Urothelium cell line (cell line): ENCODE measurements around the gene AKAP13.
"Not testable (repeated sequence)": the region's sequence is repeated elsewhere in the genome, so short reads cannot be mapped to it uniquely, and the experiment has no call there.

ENCODE experiments used
- DNase-seq: peaks from one replicate; pipeline ENCODE4 v3.0.0; 2011; ENCODE audit warnings: low spot score, mixed read lengths
- FAIRE-seq: peaks from 2 replicates; lab custom pipeline; 2011; peaks lifted over from hg19 to GRCh38; lab: Jason Lieb, UNC

AKAP13 gene

GRCh38 chr15:85639752-85640381 lies 259.5 kb downstream of the AKAP13 start:
- DNase-seq, result no peak
- FAIRE-seq, result no peak

GRCh38 chr15:85642065-85642692 lies 261.8 kb downstream of the AKAP13 start:
- FAIRE-seq, result no peak
- no peak for DNase-seq

GRCh38 chr15:85642693-85643066 lies 262.3 kb downstream of the AKAP13 start:
- FAIRE-seq (no peak), DNase-seq (no peak)

GRCh38 chr15:85646538-85647091 lies 266.2 kb downstream of the AKAP13 start:
- no peak for DNase-seq

DNA sequence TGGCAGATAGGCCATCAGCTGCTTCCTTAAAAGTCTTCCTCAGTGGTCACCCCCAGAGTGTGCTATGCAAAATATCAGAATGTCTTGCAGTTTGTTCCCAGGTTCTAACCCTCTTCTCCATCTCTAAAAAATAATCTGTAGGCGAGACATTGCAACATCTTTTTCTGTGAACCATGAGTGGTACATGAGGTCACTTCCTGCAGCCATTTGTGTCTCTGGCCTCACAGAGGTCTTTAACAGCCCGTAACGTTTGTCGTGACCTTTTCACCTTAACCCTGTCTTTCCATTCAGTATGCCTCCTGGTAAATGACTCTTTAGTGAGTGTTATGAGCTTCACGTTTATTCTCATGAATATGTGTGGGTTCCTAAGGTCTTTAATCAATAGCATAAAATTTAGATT lies 269.0 kb downstream of the AKAP13 start:
- DNase-seq (peak; percentile 12), FAIRE-seq (no peak)

More at GRCh38 chr15:85646538-85647091, 266.2 kb downstream of the AKAP13 start:
- no peak for FAIRE-seq

DNA sequence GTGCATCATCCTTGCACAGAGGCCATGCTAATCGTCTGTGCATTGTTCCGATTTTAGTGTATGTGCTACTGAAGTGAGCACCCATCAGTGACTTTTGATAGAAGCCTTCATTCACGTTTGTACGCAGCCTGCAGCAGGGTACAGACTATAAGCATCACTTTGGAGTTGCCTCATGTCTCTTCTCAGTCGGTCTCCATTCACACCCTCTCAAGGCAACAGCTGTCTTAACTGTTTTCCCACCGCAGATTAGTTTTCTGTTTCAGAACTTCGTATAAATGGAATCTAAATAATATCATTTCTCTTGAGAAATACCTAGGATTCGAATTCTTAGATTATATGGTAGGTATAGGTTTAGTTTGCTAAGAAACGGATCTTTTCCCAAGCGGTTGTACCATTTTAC lies 271.1 kb downstream of the AKAP13 start:
- DNase-seq, result no peak
- FAIRE-seq, result no peak

- DNase-seq (no peak), FAIRE-seq (no peak)
Observed at GRCh38 chr15:85652457-85652856, 272.1 kb downstream of the AKAP13 start.

DNA sequence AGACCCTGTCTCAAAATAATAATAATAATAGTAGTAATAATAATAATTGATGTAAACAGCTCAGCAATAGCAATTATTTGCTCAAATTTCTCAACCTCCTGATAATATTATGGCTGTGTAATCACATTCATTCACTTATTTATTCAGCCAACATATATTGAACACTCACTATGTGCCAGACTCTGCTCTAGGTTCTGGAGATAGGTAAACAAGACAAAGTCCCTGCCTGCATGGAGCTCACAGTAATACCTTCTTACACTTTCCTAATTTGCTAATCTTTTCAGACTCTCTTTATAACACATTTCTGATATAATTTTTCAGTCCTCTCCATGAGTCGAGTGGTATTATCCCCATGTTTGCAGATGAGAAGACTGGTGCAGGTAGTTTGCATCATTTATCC lies 276.7 kb downstream of the AKAP13 start:
- FAIRE-seq (no peak), DNase-seq (no peak)

- DNase-seq (no peak), FAIRE-seq (no peak)
Observed at GRCh38 chr15:85658816-85659215, 278.4 kb downstream of the AKAP13 start.

- FAIRE-seq (no peak), DNase-seq (no peak)
Observed at GRCh38 chr15:85661859-85662258, 281.5 kb downstream of the AKAP13 start.

DNA sequence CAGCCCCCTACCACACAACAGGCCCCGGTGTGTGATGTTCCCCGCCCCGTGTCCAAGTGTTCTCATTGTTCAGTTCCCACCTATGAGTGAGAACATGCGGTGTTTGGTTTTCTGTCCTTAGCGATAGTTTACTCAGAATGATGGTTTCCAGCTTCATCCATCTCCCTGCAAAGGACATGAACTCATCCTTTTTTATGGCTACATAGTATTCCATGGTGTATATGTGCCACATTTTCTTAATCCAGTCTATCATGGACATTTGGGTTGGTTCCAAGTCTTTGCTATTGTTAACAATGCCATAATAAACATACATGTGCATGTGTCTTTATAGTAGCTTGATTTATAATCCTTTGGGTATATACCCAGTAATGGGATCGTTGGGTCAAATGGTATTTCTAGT lies 285.3 kb downstream of the AKAP13 start:
- FAIRE-seq, DNase-seq: not testable (repeated sequence)

- peak; percentile 5 for FAIRE-seq
Observed at GRCh38 chr15:85667491-85668424, 287.4 kb downstream of the AKAP13 start.

GRCh38 chr15:85671156-85671555 lies 290.8 kb downstream of the AKAP13 start:
- DNase-seq, result no peak
- no peak for FAIRE-seq

More at GRCh38 chr15:85667491-85668424, 287.4 kb downstream of the AKAP13 start:
- peak; percentile 21 for DNase-seq

- no peak for DNase-seq
- FAIRE-seq, result no peak
Observed at GRCh38 chr15:85672332-85673084, 292.1 kb downstream of the AKAP13 start.

GRCh38 chr15:85673326-85673725 lies 292.9 kb downstream of the AKAP13 start:
- FAIRE-seq (no peak), DNase-seq (no peak)

DNA sequence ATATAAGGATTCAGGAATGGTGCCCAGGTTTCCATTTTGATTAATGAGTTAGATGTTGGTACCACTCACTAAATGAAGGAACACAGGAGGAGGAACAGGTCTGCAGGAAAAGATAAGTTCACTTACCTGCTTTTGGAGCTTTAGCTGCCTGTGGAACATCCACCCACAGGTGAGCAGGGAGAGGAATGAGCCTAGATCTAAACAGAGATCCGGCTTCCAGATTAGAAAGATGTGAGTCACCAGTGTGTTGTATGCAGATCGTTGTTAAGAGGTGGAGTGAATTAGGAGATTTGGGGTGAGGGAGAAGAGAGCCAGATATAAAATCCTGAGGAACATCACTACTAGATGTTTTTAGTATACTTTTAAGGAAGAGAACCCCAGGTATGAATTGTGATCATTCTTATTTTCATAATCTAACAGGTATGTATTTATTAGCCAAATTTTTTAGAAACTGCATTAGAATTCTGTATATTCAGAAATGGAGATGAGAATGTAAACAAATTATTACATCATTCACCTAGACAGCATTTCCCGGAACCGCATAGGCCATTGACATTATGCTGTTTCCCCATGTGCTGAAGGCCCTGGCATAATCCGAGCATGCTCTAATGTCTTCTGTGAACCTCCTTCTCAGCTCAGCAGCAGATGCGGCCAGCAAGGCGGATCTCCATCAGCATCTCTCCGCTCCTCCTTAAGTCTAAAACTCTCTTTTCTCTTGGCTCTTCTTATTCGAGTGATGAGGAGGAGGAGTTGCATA lies 296.1 kb downstream of the AKAP13 start:
- DNase-seq (no peak), FAIRE-seq (no peak)

GRCh38 chr15:85679231-85679630 lies 298.8 kb downstream of the AKAP13 start:
- FAIRE-seq (no peak), DNase-seq (no peak)

DNA sequence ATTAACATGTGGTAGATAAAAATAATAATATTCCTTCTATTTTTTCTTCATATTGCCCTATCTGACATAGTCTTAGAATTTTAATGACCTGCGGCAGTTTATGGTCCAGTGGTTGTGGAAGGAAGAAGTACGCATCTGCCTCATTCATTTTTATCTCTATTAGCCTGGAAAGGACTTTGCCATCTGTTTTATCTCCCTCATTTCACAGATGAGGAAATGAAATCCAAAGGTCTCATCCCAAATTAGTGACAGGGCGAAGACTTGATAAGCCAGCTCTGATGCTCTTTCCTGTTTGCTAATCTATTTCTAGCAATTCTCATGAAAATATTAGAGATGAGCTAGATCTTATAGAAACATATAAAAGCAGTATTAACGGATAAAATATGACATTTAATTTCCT lies 301.0 kb downstream of the AKAP13 start:
- no peak for DNase-seq
- FAIRE-seq, result no peak

DNA sequence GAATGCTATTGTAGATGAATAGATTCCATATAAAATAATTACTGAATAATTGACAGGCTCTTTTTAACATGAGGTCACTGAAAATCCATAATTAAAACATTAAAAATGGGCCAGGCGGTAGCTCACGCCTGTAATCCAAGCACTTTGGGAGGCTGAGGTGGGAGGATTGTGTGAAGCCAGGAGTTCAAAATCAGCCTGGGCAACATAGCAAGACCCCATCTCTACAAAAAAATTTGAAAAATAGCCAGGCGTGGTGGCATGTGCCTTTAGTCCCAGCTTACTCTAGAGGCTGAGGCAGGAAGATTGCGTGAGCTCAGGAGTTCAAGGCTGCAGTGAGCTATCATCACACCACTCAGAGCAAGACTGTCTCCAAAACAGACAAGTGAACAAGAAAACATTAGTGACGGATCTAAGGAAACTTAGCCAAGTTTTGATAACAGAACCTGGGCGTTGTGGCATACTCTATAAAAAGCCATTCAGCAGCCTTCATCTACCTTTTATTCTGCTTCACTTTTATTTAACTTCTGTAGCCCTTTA lies 303.8 kb downstream of the AKAP13 start:
- DNase-seq (no peak), FAIRE-seq (no peak)

DNA sequence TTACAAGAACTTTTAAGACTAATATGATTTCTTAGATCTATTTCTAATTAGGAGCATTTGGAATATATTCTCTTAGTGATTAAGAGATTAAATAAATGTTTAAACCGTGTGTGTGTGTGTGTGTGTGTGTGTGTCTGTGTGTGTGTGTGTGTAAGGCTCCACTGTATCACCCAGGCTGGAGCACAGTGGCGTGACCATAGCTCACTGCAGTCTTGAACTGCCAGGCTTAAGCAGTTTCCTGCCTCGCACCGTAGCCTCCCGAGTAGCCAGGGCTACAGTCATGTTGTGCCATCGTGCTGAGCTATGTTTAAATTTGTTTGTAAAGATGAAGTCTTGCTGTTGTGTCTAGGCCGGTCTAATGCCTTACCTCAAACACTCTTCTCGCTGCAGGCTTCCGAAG lies 305.0 kb downstream of the AKAP13 start:
- FAIRE-seq, result no peak

More for the DNA sequence above, 305.0 kb downstream of the AKAP13 start:
- no peak for DNase-seq
